ENCODE data around the gene UBL3.

The UBL3 gene

DNA sequence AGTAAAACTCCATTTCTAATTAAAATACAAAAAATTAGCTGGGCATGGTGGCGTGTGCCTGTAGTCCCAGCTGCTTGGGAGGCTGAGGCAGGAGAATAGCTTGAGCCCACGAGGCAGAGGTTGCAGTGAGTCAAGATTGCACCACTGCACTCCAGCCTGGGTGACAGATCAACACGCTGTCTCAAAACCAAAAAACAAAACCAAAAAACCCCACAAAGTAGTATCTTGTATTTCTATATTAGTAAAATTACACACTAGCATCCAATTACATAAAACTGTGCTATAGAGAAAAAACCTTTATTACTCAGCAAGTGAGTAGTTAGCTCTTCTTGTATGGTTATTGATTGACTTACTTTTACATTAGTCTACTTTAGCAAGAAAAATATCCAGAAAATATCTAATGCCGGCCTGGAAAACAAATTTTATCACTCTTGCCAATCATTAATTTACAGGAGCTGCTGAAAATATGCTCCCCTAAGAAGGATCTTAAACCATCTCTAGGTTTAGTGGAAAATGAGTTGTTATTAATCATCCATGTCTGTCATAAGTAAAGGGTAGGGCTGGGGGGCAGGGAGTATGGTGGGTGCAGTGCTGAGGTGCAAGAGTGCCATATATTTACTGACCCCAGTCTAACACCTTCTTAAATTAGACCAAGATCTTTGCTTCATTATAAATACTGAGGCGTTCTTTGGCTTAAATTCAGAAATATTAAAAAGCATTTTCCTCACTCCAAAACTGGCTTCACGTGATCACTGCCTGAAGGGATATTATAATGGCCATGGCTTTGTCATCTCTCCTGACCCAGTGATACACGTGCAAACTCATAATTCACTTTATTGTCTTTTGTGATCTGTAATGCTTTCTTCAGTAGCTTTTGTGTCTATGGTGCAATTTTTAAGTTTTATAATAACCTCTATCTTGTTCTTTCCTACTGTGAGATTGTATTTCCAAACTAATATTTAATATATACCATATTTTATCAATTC, 44.1 kb downstream of the UBL3 start:
- DNase-seq, result no peak

DNA sequence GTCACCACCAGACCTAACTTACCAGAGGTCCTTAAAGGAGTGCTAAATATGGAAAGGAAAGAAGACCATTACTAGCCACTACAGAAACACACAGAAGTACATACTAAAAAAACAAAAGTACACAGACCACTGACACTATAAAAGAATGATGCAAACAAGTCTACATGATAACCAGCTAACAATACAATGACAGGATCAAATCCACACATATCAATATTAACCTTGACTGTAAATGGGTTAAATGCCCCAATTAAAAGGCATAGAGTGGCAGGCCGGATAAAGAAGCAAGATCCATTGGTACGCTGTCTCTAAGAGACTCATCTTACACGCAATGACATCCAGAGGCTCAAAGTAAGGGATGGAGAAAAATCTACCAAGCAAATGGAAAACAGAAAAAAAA, 47.2 kb downstream of the UBL3 start:
- no peak for DNase-seq

DNA sequence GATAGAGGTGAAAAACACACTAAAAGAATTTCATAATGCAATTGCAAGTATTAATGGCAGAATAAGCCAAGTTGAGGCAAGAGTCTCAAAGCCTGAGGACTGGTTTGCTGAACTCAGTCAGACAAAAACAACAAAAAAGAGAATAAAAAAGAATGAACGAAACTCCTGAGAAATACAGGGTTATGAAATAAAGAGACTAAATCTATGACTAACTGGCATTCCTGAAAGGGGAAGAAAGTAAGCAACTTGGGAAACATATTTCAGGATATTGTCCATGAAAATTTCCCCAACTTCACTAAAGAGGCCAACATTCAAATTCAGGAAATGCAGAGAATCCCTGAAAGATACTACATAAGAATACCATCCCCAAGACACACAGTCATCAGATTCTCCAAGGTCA, 47.8 kb downstream of the UBL3 start:
- no peak for DNase-seq

DNA sequence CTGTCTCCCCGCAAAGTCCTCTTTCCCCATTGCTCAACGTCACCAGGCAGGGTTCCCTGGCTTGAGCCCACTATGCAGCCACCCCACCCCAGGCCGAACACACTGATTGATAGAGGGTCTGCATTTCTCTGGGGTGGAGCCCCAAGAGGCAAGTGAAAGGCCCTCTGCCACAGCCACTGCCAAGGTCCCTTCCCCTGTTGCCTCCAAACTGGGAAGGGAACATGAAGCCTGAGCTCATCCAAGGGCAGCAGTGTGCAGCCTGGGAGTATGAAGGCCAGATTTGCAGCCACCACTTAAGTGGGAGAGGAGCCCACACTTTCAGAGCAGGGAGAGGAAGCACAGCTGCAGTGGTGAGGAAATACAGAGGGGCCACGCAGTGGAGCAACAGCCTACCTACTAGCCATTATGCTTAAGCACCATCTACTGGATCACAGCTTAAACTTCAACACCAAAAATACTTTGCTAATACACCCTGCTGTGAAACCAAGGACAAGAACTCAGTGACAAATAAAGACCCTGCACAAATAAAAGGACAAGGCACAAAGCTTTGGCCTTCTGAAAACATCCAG, 48.6 kb downstream of the UBL3 start:
- DNase-seq, result no peak

DNA sequence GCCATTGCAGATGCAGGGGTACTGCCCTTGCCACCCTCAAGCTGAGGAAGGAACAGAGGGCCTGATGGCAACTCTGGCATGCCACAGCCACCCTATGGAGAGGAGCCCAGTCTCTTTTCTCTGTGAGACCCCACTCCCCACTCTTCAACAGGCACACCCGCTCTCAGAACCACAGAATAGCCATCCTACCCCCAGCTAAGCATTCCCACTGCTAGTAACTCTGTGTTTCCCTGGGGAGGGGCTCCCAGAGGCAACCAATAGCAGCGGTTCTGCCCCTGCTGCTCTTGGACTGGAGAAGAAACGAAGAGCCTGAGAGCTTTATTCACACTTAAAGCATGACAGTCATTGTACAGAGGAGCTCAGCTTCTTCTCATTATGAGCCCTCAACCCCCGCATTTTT, 49.3 kb downstream of the UBL3 start:
- DNase-seq, result no peak

DNA sequence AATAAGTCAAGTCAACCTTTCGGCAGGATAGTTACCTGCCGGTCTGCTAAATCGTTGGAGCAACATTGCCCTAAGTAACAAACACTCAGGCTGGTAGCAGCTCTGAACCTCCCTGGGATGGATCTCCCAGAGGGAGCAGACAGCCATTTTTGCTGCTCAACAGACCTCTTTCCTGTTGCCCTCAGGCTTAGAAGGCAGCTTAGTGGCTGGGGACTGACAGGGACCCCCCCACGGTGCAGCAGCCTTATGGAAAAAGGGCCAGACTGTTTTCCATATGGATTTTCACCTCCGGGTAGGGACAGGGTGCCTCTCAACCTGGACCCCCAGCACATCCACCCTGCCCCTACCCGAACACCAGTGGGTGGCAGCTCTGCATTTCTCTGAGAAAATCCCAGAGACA, 49.7 kb downstream of the UBL3 start:
- DNase-seq, result no peak

DNA sequence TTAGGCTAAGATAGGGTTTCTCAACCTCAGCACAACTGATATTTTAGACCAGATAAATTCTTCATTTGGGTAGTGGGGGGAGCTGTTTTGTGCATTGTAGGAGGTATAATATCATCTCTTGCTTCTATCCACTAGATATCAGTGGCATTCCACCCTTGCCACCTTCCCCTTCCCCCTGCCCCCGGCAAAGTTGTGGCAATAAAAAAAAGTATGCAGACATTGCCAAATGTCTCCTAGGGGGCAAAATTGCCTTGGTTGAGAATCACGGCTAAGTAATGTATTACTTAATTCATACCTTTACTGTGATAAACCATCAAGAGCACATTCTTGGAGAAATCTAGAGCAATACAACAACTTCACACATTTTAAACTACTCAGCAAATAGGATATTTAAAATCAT, 51.4 kb downstream of the UBL3 start:
- DNase-seq, result no peak

DNA sequence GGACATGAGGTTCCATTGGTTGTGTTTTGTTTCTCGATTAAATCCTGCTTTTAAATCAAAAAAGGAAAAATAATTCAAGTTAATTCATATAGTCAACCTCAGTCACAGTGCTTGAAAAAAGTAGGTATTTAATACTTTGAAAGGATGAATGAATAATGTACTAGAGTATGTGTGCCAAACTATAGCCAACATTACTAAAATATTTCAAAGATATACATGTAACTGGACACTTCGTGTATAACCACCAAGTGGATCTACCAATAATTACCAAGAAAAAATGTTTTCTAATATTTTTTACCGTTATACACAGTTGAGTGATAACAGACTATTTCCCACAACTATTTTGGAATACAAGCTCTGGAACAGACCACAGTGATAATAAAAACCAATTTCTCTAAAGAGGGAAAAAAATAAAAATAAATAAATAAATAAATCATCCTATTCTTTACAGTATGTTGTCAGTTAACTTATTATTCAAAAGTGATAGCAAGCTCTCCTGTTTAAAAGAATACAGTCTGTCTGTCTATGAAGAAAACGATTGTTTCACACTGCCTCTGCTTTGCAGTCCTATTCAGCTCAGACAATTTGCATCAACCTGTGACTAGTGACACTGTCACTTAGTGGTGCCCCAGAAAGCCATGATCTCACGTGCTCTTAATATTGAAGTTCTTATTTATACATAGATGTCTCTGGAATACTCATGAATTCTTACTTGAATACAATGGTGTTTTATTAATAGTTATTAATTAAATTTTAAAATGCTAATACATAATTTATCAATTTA, 58.2 kb downstream of the UBL3 start:
- no peak for DNase-seq

DNA sequence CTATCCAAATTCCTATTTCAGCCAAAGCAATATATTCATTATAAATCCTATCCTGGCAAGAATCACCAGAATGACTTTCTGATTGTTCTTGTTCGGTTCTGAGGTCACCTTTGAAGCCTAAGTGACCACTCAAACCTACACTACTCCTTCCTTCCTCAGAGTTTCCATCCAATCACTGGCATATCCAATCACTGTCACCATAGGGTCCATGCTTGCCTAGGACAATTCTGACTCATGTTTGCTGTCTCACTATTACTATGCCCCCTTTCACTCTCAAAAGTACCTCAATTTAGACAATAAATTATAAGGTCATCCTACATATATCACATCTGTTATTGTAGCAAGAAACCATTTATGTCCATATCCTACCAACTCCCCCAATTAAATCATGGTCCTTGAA, 58.9 kb downstream of the UBL3 start:
- no peak for DNase-seq

DNA sequence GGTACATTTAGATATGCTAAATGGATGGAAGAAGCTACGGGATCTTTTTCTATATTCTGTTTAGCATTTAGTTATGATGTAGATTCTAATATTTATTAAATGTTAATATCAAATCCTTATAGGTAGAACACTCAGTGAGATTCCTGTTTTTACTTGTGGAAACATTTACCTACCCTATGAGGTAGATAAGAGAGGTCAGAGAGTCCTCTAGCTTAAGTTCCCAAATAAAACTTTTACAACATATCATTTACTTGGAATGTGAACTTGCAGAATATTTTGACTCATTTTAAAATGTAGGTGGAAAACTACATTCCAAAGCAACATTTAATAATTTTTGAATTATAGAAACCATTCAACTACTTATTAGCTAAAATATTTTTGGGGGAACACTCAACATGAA, 63.7 kb downstream of the UBL3 start:
- no peak for DNase-seq

DNA sequence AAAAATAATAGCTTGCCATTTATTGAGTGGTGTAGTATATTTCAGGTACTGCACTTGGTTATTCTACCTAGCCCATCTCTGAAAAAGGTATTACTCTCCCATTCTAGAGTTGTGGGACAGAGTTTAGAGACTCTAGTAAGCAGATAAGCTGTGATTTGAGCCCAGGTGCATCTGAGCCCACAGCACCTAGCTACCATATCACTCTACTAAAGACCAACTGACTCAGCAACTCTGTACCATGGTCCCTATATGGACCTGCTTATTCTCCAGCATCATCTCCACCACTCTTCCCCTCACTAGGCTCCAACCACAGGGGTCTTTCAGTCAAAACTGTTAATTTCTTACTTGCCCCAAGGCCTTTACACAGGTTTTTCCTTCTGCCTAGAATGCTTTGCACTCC, 64.4 kb downstream of the UBL3 start:
- no peak for DNase-seq

DNA sequence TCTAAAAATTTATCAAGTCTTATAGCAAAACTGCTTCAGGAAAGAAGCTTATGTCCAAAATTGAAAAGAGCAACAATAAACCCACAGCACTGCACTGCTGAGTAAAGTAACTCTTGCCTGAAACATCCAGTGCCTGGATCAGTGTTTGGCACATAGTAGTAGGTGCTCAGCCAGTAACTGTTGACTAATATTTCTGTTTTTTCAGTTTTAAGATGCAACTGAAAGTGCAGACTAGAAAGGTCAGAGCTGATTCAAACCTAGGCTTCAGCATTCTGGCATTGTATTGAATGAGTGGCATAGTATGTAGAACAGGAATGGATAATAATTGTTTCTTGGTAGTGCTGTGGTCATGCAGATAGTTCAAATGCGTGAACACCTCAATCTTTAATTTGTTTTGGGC, 67.6 kb downstream of the UBL3 start:
- no peak for DNase-seq

DNA sequence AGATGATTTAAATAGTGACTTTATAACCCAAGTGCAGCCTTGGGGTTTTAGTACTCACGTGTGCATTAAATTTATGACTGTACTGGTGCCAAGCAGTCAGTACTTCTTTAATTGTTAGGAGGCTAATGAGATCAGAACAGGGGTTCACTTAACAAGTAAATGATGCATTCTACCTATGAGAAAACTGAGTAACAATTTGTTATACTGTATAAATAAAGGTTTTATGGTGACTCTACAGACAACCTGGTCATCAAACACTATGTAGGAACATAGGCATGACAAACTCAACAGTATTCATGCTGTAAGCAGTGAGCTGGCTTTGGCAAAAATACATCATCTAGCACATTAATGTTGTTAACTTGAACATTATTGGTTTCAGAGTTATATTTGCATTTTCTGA, 75.6 kb downstream of the UBL3 start:
- no peak for DNase-seq

DNA sequence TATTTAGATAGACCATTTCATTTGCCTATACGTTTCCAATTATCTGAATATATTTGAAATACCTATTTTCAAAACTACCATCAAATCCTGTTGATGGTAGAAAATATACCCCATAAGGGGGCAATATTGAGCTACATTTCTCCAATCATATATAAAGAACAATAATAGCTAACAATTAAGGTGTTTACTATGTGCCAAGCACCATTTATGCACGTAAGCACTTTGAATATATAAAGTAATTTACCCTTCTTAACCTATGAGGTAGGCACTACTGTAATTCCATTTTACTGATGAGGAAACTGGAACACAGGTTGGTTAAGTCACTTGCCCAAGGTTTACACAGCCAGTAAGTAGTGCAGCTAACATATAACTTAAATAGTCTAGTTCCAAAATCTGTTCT, 79.2 kb downstream of the UBL3 start:
- no peak for DNase-seq

DNA sequence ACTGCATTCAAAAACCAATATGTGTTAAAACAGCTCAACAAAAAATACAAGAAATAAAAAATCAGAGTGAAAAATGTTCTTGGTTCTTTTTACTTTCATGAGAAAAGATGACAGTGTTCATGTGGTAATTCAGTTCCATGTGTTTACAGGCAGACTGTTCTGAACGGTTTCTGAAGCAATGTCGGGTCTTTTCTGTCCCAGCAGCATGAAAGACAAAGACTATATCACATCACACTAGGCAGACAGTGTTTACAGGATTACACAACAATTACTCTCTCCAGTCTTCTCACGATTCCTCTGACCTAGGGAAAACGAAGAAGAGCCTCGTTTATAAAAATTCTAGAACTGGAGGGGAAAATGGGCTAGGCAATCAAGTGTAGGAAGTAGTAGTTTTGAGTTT, 83.4 kb downstream of the UBL3 start:
- no peak for DNase-seq

DNA sequence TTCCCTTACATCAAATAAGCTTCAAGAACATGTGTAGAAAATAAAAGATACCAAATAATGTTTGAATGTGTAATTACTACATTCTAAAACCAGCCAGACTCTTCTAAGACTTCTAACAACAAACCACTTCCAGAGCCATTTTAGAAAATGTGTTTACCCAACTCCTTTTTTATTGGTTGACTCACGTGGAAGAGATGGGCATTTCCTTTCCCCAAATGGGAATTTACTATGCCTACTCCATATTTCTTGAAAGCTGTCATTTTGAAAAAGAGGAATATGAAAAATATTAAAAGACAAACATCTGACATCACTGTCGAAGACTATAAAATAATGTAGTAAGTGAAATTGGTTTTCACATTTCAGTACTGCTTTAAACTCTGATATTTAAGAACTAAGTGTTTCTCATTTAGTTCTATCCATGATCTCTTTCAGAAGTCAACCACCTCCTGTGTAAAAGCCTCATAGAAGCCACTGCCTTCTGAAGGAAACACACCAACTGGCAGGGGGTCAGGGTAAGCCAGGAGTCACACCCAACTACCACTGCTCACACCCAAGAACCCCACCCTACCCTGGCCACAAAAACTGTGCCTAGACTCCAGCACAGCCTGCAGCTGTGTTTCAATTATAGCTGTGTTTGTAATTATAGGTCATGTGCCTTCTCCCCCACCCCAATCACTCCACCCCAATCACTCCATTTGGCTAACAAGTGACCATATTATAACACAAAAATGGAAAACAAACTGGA, 86.8 kb downstream of the UBL3 start:
- no peak for DNase-seq

DNA sequence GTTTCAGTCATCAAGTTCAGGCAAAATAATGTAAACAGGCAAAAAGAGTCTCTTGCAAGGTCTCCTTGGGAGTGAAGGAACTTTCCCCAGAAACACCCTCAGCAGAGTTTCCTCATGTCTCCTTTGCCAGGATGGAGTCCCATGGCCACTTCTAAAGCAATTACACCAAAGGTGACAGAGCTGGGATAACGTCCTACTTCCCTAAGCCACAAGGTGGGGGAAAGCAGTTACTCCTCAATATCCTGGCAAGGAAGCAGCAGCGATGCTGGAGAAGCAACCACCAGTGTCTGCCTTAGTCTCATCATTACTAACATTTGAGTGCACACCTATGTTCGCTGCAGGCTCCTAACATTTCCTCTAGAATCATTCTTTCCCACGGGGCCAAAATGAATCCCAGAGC, 88.6 kb downstream of the UBL3 start:
- no peak for DNase-seq

DNA sequence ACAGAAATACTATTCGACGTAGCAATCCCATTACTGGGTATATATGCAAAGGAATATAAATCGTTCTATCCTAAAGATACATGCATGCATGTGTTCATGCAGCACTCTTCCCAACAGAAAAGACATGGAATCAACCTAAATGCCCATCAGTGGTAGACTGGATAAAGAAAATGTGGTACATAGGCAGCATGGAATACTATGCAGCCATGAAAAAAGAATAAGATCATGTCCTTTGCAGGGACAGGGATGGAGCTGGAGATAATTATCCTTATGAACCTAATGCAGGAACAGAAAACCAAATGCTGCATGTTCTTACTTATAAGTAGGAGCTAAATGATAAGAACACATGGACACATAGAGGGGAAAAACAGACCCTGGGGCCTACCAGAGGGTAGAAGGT, 89.3 kb downstream of the UBL3 start:
- no peak for DNase-seq

DNA sequence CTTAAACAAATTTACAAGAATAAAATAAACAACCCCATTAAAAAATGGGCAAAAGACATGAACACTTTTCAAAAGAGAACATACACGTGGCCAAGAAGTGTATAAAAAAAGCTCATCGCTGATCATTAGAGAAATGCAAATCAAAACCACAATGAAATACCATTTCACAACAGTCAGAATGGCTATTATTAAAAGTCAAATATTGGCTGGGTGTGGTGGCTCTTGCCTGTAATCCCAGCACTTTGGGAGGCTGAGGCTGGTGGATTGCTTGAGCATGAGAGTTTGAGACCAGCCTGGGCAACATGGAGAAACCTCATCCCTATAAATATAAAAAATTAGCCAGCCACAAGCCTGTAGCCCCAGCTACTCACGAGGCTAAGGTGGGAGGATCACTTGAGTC, 89.9 kb downstream of the UBL3 start:
- DNase-seq, result no peak

DNA sequence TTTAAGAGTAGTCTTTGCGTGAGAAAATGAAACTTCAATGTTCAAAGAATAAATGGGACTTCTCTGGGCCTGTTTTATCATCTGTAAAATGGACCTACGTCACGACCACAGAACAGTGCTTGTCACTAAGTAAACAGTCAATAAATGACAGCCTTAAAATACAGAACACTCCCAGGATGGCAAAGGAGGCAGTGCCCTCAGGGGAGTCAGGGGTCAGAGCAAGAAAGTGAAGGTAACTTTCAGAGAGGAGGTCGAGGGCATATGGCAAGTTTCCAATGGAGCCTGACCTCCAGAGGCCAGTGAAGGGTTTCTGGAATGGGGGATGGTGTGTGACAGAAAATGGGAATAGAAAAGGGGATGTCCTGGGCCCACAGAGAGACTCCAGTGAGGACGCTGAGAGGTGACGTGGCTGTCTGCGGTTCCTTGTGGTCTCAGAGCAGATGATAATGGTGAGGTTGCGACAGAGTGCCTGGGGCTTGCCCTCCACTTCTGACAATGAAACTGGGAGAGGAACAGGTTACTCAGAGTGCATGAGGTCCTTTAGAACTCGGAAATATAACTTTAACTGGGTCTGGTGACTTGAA, 91.8 kb downstream of the UBL3 start:
- DNase-seq, result no peak

DNA sequence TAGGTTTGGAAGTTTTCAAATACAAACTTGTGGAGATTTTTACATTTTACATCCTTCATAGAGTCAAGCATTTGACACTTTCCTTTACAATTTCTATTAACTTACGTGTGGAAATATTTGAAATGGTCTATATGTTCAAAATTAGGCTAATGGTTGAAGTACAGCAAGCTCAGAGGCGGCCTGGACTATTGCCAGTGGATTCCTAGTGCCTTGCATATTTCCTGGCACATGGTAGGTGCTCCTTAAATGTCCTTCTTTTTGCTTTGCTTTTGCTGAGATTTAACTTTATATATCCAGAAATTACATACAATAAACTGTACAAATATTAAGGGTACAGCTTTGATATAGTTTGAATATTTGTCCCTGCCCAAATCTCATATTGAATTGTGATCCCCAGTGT, 93.9 kb downstream of the UBL3 start:
- DNase-seq, result no peak

DNA sequence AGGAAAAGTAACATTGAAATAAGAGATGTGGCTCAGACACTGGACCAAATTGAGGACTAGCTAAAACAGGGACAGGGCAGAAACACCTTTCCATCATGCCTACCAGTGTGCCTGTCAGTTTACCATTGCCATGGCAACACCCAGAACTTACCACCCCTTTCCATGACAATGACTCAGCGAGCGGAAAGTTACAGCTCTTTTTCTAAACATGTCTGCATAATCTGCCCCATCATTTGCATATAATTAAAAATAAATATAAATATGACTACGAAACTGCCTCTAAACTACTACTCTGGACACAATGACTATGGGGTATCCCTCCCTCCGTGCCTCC, 96.0 kb downstream of the UBL3 start:
- DNase-seq, result no peak
